CD4-positive, alpha-beta T cell treated with Interleukin-1 beta for 1 hour (primary cell): ENCODE results near the gene ERO1A.

Source experiments
- DNase-seq, 2 donors: peaks; one replicate each; pipeline ENCODE4 v3.0.0-alpha.2; 2020 to 2022

Gene ERO1A

DNA sequence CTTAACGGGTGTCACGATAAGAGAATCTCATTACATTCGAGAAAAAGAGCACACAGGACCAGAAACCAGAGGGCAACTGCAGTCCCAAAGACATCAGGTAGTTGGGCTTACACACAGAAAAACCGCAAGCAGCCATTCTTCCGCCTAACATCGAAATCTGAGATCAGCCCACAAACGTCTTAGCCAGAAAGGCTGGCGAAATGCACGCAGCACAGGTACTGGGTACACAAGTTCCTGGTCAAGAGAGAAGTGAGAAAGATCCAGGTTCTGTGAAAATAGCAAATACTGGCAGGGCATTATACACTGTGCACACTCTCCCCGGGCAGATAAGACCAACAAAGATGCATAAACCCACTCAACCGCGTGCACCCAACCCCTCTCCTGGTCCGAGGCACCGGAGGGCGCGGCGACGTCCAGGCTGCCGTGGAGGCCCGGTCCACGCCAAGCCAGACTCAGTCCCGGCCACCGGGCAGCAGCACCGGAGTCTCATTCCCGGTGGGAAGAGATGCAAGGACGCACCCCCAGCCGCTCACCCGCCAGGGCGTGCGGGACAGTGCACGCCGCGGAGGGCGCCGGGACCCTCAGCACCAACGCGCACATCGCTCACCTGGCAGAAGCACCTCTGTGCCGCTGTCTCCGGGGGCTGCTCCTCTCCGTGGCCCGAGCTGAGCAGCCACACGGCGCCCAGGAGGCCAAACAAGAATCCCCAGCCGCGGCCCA lies 437 bp downstream of the ERO1A start:
- peak; percentile 57 to 68 for DNase-seq

DNA sequence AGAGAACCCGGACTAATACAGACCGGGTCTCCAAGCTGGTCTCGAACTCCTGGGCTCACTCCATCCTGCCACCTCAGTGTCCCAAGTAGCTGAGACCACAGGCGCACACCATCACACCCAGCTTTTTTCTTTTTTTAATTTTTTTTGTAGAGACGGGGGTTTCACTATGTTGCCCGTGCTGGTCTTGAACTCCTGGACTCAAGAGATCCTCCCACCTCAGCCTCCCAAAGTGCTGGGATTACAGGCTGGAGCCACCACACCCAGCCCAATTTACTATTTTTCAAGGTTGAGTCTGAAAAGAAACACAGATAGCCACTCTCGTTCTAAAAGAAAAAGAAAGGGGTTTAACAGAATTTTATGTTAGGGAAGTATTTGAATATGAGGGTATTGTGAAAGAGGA lies 1.8 kb downstream of the ERO1A start:
- no peak for DNase-seq

GRCh38 chr14:52693036-52693435 lies 2.3 kb downstream of the ERO1A start:
- no peak for DNase-seq

GRCh38 chr14:52692248-52692962 lies 3.0 kb downstream of the ERO1A start:
- peak in 1 of 2 donors; percentile 34 for DNase-seq

GRCh38 chr14:52690983-52691760 lies 4.2 kb downstream of the ERO1A start:
- no peak for DNase-seq

GRCh38 chr14:52686176-52686575 lies 9.2 kb downstream of the ERO1A start:
- DNase-seq: no peak

DNA sequence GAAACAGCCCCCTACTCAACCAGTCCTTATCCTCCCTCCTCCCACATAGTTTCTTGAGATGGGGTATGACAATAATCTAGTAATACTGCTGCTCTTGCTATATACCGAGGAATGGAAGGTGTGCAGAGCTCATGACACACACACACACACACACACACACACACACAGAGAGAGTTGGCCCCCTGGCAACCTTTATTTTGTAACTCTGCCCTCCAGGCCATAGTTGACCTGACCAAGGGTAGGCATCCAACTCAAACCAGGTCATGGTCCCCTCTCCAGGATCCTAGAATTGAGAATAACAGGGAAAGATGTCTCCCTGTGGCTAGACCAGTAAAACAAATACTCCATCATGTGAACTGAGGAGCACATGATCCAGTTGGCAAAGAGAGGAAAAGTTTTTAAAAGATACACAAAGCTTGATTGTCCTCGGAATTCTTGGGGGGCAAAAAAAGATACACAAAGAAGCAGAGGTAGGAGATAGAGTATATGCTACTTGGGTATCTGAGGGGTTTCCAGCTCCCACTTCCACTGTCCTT lies 11.3 kb downstream of the ERO1A start:
- DNase-seq: no peak

DNA sequence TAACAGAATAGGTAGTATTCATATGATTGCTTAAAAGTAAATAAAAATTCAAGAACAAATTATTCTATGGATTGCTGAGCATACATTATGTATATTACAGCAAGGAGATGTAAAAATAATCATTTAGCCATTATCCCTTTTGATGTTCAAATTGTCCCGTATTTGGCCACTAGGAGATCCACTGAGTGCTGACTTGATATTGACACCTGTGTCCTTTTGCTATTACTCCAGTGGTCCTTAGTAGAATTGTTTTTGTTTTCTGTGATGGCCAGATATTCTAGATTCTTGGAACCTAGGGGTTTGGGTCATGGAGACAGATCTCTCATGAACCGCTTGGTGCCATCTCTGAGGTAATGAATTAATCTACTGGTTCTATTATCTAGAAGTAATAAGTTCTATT lies 16.8 kb downstream of the ERO1A start:
- peak in 1 of 2 donors; percentile 43 for DNase-seq

GRCh38 chr14:52663850-52664249 lies 31.5 kb downstream of the ERO1A start:
- no peak for DNase-seq

DNA sequence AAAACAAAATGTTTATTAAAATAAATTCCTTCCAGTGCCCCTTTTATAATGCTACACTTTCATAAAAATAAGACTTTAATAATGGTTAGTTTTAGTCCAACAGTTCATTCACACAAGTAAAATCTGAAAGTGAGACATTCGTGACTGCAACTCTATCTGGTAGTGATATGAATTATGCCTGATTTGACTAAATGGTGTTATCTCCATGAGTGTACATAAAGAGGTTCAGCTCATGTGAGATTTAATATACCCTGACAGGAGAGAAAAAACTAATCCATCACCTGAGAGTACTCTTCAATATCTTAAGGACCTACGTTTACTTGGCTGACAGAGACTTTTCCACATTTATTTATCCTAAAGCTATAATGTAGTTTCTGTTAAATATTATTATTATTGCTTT lies 34.0 kb downstream of the ERO1A start:
- no peak for DNase-seq

- DNase-seq: no peak
Measured at GRCh38 chr14:52660832-52661231, 34.5 kb downstream of the ERO1A start.

DNA sequence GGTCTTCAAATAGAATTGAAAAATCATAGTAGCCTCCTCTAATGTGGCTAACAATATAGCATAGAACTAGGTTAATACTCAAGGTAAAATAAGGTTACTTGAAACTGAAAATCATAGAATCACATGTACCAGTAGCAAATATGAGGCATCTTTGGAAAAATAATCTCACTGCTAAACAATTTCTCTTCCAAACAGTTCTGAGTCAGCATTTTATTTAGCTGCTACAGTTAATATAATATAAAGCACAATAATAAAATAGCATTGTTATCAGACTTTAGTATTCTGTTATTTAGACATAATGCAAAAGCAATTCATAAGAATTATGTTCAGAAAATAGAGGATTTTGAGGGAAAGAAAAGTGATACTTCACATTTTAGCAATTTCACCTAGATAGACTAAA lies 35.0 kb downstream of the ERO1A start:
- DNase-seq: no peak

GRCh38 chr14:52656905-52657304 lies 38.5 kb downstream of the ERO1A start:
- no peak for DNase-seq

- DNase-seq: no peak
Measured at GRCh38 chr14:52650774-52651173, 44.6 kb downstream of the ERO1A start.

- no peak for DNase-seq
Measured at GRCh38 chr14:52649511-52649910, 45.8 kb downstream of the ERO1A start.

DNA sequence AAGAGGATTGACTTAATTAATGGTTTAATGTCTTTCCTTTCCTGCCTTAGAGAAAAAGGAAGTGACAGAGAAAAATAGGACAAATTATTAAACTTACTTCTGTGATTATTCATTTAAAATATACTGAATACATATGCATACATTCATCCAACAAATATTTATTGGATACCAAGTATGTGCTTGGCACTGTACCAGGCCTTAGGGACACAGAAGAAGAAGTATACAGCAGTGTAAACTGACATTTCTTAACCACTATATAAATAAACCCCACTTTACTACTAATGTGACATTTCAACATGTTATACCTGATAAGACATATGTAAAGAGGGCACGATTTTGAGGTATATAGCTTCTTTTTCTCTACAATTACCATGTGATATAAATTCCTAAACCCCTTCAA lies 53.6 kb downstream of the ERO1A start:
- DNase-seq: no peak

GRCh38 chr14:52640137-52640536 lies 55.2 kb downstream of the ERO1A start:
- no peak for DNase-seq

GRCh38 chr14:52619687-52620086 lies 75.7 kb downstream of the ERO1A start:
- DNase-seq: no peak

DNA sequence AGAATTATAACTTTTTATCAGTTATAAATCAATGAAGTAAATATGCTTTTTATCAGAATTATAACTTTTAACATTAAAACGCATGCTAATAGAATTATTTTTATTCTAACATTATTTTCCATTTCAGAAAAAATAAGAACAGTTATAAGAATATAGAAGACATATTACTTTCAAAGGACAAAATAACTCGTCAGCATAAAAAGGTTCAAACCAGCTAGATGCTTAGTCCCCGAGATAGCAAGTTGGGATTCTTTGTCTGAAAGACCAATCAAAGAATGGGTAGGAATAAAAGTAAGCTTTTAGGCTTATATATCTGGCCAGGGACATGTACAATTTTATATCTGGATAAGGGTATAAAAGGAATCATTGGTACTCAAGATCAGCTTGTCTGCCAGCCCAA lies 76.8 kb downstream of the ERO1A start:
- no peak for DNase-seq

GRCh38 chr14:52610187-52610586 lies 85.2 kb downstream of the ERO1A start:
- no peak for DNase-seq

- DNase-seq: no peak
Measured at GRCh38 chr14:52609445-52610044, 85.8 kb downstream of the ERO1A start.

DNA sequence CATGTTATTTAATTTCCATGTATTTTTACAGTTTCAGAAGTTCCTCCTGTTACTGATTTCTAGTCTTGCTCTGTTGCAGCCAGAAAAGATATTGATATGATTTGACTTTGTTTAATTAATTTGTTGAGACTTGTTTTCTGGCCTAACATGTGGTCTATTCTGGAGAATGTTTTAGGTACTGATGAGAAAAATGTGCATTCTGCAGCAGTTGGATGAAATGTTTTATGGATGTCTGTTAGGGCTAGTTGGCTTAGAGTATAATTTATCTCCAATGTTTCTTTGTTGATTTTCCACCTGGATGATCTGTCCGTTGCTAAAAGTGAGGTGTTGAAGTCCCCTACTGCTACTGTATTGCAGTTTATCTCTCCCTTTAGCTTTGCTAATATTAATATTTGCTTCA lies 88.3 kb downstream of the ERO1A start:
- no peak for DNase-seq

DNA sequence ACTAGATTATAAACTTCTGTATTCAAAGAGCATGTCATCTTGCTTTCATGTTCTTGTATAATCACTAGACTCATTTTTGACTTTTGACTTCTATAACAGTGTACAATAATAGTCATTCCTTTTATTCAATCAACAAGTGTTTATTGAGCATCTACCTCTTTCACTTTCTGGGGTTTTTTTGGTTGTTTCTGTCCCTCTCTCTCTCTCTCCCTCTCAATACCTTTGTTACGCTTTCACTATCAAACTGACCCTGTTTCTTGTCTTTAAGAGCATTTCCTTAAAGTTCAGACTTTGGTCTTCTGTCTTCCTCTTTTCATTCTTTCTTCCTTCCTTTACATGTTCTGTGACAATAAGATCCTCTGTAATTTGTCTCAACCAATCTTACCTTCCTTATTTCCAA lies 93.2 kb downstream of the ERO1A start:
- DNase-seq: no peak
